Effector memory CD4-positive, alpha-beta T cell (primary cell): Measurements from ENCODE around the gene KNL1.
"Not testable (repeated sequence)": the region's sequence is repeated elsewhere in the genome, so short reads cannot be mapped to it uniquely, and the experiment has no call there.

Experiments used
- DNase-seq, 3 donors: peaks; one replicate each; pipeline ENCODE4 v3.0.0-alpha.2; 2020
- H3K27ac ChIP-seq: 2 replicates; pipeline ENCODE4 v1.7.0; 2013; ENCODE audit warnings: mild to moderate bottlenecking, low read length, moderate library complexity; ENCODE audit not compliant: insufficient read depth, poor library complexity, severe bottlenecking
- H3K27me3 ChIP-seq: replicated peaks from 2 replicates; pipeline ENCODE4 v1.7.0; 2013; ENCODE audit warnings: mild to moderate bottlenecking, low read length; ENCODE audit not compliant: insufficient read depth, control insufficient read depth, poor library complexity, severe bottlenecking
- H3K36me3 ChIP-seq: 2 replicates; pipeline ENCODE4 v1.7.0; 2013; ENCODE audit warnings: mild to moderate bottlenecking, low read length, moderate library complexity; ENCODE audit not compliant: control insufficient read depth, insufficient read depth
- H3K4me1 ChIP-seq: 2 replicates; pipeline ENCODE4 v1.7.0; 2013; ENCODE audit warnings: low read length, mild to moderate bottlenecking; ENCODE audit not compliant: control insufficient read depth, insufficient read depth, poor library complexity, severe bottlenecking
- H3K4me3 ChIP-seq: 2 replicates; pipeline ENCODE4 v1.7.0; 2013; ENCODE audit warnings: low read length, low read depth, mild to moderate bottlenecking; ENCODE audit not compliant: insufficient read depth, poor library complexity, severe bottlenecking
- H3K9me3 ChIP-seq: 2 replicates; pipeline ENCODE4 v1.7.0; 2013; ENCODE audit warnings: mild to moderate bottlenecking, low read length, moderate library complexity; ENCODE audit not compliant: control insufficient read depth

The KNL1 gene

DNA sequence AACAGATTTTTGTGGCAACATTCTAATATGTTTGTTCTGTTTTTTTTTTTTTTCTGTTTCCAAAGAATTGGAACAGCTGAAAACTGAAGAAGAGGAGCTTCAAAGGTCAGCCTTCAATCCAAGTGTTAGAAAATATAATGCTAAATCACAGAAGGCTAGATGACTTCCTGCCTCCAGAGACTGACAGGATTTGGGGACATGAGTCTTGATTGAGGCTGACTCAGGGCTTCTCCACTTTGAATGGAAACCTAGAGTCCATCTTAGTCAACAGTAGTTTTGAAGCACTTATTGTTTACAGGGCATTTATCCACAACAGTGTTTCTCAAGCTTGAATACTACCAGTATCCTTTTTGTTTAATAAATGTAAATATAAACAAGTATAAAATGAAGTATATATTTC is 56.4 kb downstream of the KNL1 start:
- H3K4me3 ChIP-seq: no peak overlapping the region

DNA sequence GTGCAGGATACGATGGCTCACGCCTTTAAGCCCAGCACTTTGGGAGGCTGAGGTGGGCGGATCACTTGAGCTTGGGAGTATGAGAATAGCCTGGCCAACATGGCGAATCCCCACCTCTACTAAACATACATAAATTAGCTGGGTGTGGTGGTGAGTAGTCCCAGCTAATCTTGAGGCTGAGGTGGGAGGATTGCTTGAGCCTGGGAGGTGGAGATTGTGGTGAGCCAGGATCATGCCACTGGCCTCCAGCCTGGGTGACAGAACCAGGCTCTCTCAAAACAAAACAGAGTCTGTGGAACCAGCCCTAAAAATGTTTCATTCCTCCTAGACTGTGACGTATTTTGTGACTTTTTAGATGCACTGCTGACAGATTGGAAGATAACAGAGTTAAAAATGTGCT is 66.6 kb downstream of the KNL1 start:
- Histone ChIP-seq H3K4me3 (no peak overlapping the region), H3K27ac (no peak overlapping the region), H3K36me3 (no peaks in the 10 kb centered on the region), H3K27me3 (no peaks in the 10 kb centered on the region), H3K4me1 (no peaks in the 10 kb centered on the region), H3K9me3 (no peaks in the 10 kb centered on the region)
- no peak for DNase-seq

More for the DNA sequence above, 56.4 kb downstream of the KNL1 start:
- no peaks in the 10 kb centered on the region for H3K27me3 ChIP-seq
- no peaks in the 10 kb centered on the region for H3K9me3 ChIP-seq
- no peaks in the 10 kb centered on the region for H3K4me1 ChIP-seq
- DNase-seq: no peak
- H3K36me3 ChIP-seq: no peaks in the 10 kb centered on the region
- no peak overlapping the region for H3K27ac ChIP-seq

DNA sequence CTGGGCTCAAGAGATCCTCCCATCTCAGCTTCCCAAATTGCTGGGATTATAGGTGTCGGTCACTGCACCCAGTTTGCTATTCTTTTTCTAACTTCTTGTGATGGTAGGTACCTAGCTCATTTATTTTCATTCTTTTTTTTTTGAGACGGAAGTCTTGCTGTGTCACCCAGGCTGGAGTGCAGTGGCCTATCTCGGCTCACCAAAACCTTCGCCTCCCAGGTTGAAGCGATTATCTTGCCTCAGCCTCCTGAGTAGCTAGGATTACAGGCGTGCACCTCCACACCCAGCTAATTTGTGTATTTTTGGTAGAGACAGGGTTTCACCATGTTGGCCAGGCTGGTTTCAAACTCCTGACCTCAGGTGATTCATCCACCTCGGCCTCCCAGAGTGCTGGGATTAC is 70.9 kb downstream of the KNL1 start:
- Histone ChIP-seq H3K9me3 (no peaks in the 10 kb centered on the region), H3K36me3 (no peaks in the 10 kb centered on the region), H3K4me1 (no peaks in the 10 kb centered on the region)

DNA sequence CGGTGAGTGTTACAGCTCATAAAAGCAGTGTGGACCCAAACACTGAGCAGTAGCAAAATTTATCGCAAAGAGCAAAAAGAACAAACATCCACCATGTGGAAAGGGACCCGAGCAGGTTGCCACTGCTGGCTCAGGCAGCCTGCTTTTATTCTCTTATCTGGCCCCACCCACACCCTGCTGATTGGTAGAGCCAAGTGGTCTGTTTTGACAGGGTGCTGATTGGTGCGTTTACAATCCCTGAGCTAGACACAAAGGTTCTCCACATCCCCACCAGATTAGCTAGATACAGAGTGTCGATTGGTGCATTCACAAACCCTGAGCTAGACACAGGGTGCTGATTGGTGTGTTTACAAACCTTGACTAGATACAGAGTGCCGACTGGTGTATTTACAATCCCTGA is 82.2 kb downstream of the KNL1 start:
- H3K27me3 ChIP-seq, H3K36me3 ChIP-seq, H3K27ac ChIP-seq, H3K4me3 ChIP-seq, H3K4me1 ChIP-seq, H3K9me3 ChIP-seq, DNase-seq: not testable (repeated sequence)

More for the DNA sequence above, 70.9 kb downstream of the KNL1 start:
- Histone ChIP-seq H3K4me3 (no peak overlapping the region), H3K27ac (no peak overlapping the region), H3K27me3 (no peaks in the 10 kb centered on the region)
- DNase-seq: no peak

DNA sequence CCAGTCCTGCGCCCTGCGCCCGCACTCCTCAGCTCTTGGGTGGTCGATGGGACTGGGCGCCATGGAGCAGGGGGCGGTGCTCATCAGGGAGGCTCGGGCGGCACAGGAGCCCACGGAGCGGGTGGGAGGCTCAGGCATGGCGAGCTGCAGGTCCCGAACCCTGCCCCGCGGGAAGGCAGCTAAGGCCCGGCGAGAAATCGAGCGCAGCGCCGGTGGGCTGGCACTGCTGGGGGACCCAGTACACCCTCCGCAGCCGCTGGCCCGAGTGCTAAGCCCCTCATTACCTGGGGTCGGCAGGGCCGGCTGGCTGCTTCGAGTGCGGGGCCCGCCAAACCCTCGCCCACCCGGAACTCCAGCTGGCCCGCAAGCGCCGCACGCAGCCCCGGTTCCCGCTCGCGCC is 82.9 kb downstream of the KNL1 start:
- H3K4me3 ChIP-seq, DNase-seq, H3K27me3 ChIP-seq, H3K4me1 ChIP-seq, H3K36me3 ChIP-seq, H3K9me3 ChIP-seq, H3K27ac ChIP-seq: not testable (repeated sequence)

DNA sequence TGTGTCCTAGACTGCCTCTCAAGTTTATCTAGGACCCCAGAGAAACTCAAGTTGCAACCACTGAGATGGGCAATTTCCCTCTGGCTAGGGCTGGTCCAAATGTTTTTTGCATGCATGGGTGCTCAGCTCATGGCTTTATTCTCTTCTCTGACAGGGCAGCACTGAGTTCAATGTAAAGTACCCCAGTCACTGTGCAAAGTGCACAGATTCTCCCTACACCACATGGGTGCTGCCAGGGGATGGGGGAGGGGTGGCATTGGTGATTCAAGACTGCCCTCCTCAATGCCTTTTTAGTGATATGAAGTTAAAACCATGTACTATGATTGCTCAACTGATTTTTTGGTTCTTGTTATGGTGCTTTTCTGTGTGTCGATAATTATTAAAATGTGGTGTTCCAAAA is 86.1 kb downstream of the KNL1 start:
- no peak for DNase-seq
- no peak overlapping the region for H3K4me3 ChIP-seq
- no peaks in the 10 kb centered on the region for H3K36me3 ChIP-seq
- H3K27ac ChIP-seq: no peak overlapping the region
- H3K4me1 ChIP-seq: no peaks in the 10 kb centered on the region
- H3K27me3 ChIP-seq: no peaks in the 10 kb centered on the region
- H3K9me3 ChIP-seq: no peaks in the 10 kb centered on the region

GRCh38 chr15:40680959-40681358 is 86.9 kb downstream of the KNL1 start:
- DNase-seq, H3K4me1 ChIP-seq, H3K9me3 ChIP-seq, H3K27ac ChIP-seq, H3K27me3 ChIP-seq, H3K36me3 ChIP-seq, H3K4me3 ChIP-seq: not testable (repeated sequence)

DNA sequence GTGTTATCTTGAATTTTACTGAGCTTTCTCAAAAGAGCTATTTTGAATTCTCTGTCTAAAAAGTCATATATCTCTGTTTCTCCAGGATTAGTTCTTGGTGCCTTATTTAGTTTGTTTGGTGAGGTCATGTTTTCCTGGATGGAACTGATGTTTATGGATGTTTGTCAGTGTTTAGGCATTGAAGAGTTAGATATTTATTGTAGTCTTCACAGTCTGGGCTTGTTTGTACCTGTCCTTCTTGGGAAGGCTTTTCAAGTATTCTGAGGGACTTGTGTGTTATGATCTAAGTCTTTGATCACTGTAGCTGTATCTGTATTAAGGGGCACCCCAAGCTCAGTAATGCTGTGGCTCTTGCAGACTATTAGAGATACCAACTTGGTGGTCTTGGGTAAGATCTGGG is 90.3 kb downstream of the KNL1 start:
- Histone ChIP-seq H3K9me3 (no peaks in the 10 kb centered on the region), H3K27ac (no peak overlapping the region), H3K4me3 (no peak overlapping the region), H3K27me3 (no peaks in the 10 kb centered on the region), H3K36me3 (no peaks in the 10 kb centered on the region), H3K4me1 (no peaks in the 10 kb centered on the region)
- DNase-seq: no peak

DNA sequence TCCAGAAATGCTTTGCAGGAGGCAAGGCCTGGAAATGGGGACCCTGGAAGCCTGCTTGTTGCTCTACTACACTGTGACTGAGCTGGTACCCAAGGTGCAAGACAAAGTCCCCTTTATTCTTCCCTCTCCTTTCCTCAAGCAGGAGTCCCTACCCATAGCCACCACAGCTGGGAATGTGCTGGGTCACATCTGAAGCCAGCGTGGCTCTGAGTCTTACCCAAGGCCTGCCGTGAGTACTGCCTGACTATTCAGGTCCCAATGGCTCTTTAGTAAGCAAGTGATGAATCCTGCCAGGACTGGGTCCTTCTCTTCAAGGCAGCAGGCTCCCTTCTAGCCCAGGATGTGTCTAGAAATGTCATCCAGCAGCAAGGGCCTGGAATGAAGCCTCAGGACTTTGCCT is 91.3 kb downstream of the KNL1 start:
- H3K9me3 ChIP-seq: no peaks in the 10 kb centered on the region
- no peak overlapping the region for H3K27ac ChIP-seq
- DNase-seq: no peak
- H3K4me1 ChIP-seq: no peaks in the 10 kb centered on the region
- H3K4me3 ChIP-seq: no peak overlapping the region
- H3K36me3 ChIP-seq: no peaks in the 10 kb centered on the region
- H3K27me3 ChIP-seq: no peaks in the 10 kb centered on the region

DNA sequence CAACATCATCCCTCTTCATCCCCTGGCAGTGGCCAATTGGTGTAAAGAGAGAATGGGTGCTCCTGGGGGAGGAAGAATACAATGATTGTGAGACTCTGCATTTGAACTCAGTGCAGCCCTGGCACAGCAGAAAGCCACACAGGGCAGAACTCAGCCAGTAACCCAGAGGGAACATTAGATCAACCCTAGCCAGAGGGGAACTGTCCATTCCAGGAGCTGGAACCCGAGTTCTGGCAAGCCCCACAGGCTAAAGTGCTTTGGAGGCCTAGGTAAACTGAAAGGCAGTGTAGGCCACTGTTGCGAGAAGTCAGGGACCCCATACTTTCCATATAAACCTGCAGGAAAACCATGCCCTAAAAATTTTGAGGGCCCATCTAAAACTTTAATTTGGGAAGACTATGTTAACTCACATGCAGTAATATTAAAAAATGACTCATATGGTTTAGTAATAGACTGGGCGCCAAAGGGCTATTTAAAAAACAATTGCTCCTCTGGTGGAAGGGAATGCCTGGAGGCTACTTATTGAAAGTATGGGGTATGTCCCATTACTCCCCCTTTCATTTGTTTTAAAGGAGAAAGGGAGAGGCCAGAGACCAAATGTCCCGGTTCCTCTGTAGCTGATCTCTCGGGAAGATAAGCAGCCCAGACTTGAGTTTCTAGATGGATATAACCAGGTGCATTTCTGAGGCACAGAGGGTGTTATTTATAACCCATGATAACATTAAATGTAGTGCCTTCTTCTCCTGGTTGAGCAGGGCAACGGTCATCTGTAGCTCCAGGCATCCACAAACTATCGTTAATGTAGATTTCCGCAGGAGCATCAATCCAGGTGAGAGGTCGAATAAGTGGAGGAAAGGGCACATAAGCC is 95.1 kb downstream of the KNL1 start:
- Histone ChIP-seq H3K4me3 (no peak overlapping the region), H3K4me1 (peaks cover 6% of the 10 kb centered on the region), H3K36me3 (no peaks in the 10 kb centered on the region), H3K9me3 (no peaks in the 10 kb centered on the region), H3K27ac (no peak overlapping the region), H3K27me3 (no peaks in the 10 kb centered on the region)
- DNase-seq: no peak
